Endothelial cell of umbilical vein (primary cell): ENCODE data around the gene CD2AP. TPM values are rescaled to one million over a fixed set of nuclear protein-coding genes. Genes with fewer than 3 reads are reported as not detected.

Experiments
- BruUV-seq: library from RNA; stranded (reverse); fragments of 400-500 nt; replicated peaks from 2 replicates; lab custom pipeline; 2021; lab: Mats Ljungman, UMichigan
- CTCF ChIA-PET: fragments of 300-600, 350-600 bp; sonication (Branson Sonifier 250); formaldehyde crosslinking; loops from one replicate; lab custom pipeline; 2021; ENCODE audit warnings: antibody characterized with exemption, inconsistent platforms; lab: Charles Lee
- POLR2A ChIA-PET: fragments of 300-600, 350-600 bp; sonication (Branson Sonifier 250); formaldehyde crosslinking; loops from one replicate; lab custom pipeline; 2021; ENCODE audit warnings: antibody characterized with exemption, inconsistent platforms; lab: Charles Lee
- DNase-seq: peaks from one replicate; pipeline ENCODE4 v3.0.0-alpha.2; 2011; ENCODE audit warnings: low read depth, low spot score
- FAIRE-seq: peaks from 2 replicates; lab custom pipeline; 2011; peaks lifted over from hg19 to GRCh38; lab: Jason Lieb, UNC
- H2AFZ ChIP-seq: 2 replicates; pipeline ENCODE4 v1.6.0; 2012; ENCODE audit warnings: low read depth, low read length, control low read depth, inconsistent platforms
- H3K27ac ChIP-seq: 2 replicates; pipeline ENCODE4 v1.5.1; 2011; ENCODE audit warnings: low read depth, mild to moderate bottlenecking, control low read depth, low read length, moderate library complexity; ENCODE audit not compliant: insufficient read depth
- H3K27me3 ChIP-seq, 2 experiments: 2 replicates each; pipeline versions ENCODE4 v1.6.0 to v1.6.1; 2011; ENCODE audit warnings: low read length in 2 of 2, mixed read lengths in 1 of 2; ENCODE audit not compliant: control insufficient read depth in 2 of 2, insufficient read depth in 2 of 2
- H3K36me3 ChIP-seq, 2 experiments: 2 replicates in 1 of 2; 3 replicates in 1 of 2; pipeline ENCODE4 v1.5.1; 2011; ENCODE audit warnings: low read length in 2 of 2, mild to moderate bottlenecking in 1 of 2, moderate library complexity in 1 of 2; ENCODE audit not compliant: control insufficient read depth in 2 of 2, insufficient read depth in 2 of 2; ENCODE audit errors: extremely low read depth in 1 of 2
- H3K4me1 ChIP-seq: 3 replicates; pipeline ENCODE4 v1.5.1; 2011; ENCODE audit warnings: mild to moderate bottlenecking, low read length; ENCODE audit not compliant: control insufficient read depth, insufficient read depth; ENCODE audit errors: extremely low read depth
- H3K4me2 ChIP-seq: 2 replicates; pipeline ENCODE4 v1.6.1; 2011; ENCODE audit warnings: low read length, control low read depth, mixed read lengths; ENCODE audit not compliant: insufficient read depth
- H3K4me3 ChIP-seq, 3 experiments: fragments of 200-600 bp in 1 of 3; sonication (generic), shearing (Covaris generic) in 1 of 3; replicated peaks in 1 of 3; 2 replicates each; pipeline ENCODE4 v1.5.1; 2011 to 2016; ENCODE audit warnings: control low read depth in 3 of 3, low read length in 3 of 3, mild to moderate bottlenecking in 2 of 3, inconsistent platforms in 1 of 3, low read depth in 1 of 3, moderate library complexity in 1 of 3; ENCODE audit not compliant: insufficient read depth in 1 of 3
- H3K79me2 ChIP-seq: 2 replicates; pipeline ENCODE4 v1.6.0; 2012; ENCODE audit warnings: low read length, inconsistent platforms; ENCODE audit not compliant: control insufficient read depth, insufficient read depth
- H3K9ac ChIP-seq: replicated peaks from 2 replicates; pipeline ENCODE3; 2011; ENCODE audit warnings: low read length, control low read depth; ENCODE audit not compliant: insufficient read depth; ENCODE audit errors: extremely low read depth
- H3K9me1 ChIP-seq: replicated peaks from 3 replicates; pipeline ENCODE4 v1.6.0; 2011; ENCODE audit warnings: mild to moderate bottlenecking, low read length; ENCODE audit not compliant: control insufficient read depth, insufficient read depth; ENCODE audit errors: extremely low read depth
- H3K9me3 ChIP-seq: replicated peaks from 2 replicates; pipeline ENCODE4 v1.5.1; 2012; ENCODE audit warnings: low read length, inconsistent platforms; ENCODE audit not compliant: control insufficient read depth, insufficient read depth
- H4K20me1 ChIP-seq: replicated peaks from 2 replicates; pipeline ENCODE3; 2011; ENCODE audit warnings: mild to moderate bottlenecking, low read length; ENCODE audit not compliant: control insufficient read depth, insufficient read depth; ENCODE audit errors: extremely low read depth
- EZH2 ChIP-seq: IDR thresholded peaks from 2 replicates; pipeline ENCODE4 v1.6.1; 2012; ENCODE audit warnings: borderline replicate concordance, low read depth, mild to moderate bottlenecking, moderate library complexity, low read length, inconsistent platforms; ENCODE audit not compliant: severe bottlenecking
- FOS ChIP-seq: IDR thresholded peaks from 2 replicates; pipeline ENCODE4 v1.6.1; 2011; ENCODE audit warnings: mild to moderate bottlenecking, low read length, moderate library complexity, borderline replicate concordance; ENCODE audit not compliant: insufficient read depth
- GATA2 ChIP-seq: IDR thresholded peaks from 2 replicates; pipeline ENCODE4 v1.7.0; 2011; ENCODE audit warnings: low read depth, mild to moderate bottlenecking, moderate library complexity, mixed read lengths, low read length; ENCODE audit not compliant: insufficient read length, insufficient read depth
- JUN ChIP-seq: IDR thresholded peaks from 2 replicates; pipeline ENCODE4 v1.6.1; 2011; ENCODE audit warnings: borderline replicate concordance, low read depth; ENCODE audit not compliant: insufficient read length, insufficient read depth
- MYC ChIP-seq: IDR thresholded peaks from one replicate; pipeline ENCODE4 v1.6.1; 2011; ENCODE audit warnings: mild to moderate bottlenecking, low read depth, low read length
- POLR2A ChIP-seq: IDR thresholded peaks from 2 replicates; pipeline ENCODE4 v1.6.1; 2012; ENCODE audit warnings: low read depth, mild to moderate bottlenecking, control low read depth, low read length
- POLR2AphosphoS5 ChIP-seq: IDR thresholded peaks from 2 replicates; pipeline ENCODE4 v1.6.1; 2012; ENCODE audit warnings: low read depth, mild to moderate bottlenecking, control low read depth, low read length, moderate library complexity; ENCODE audit not compliant: insufficient read depth
- dilution Hi-C: fragments of 300-500 bp; cut with MboI; formaldehyde crosslinking; loops from one replicate; pipeline ENCODE4 v1.15.0; 2019; ENCODE audit warnings: low sequenced_read_pairs; ENCODE audit not compliant: extremely low pct_ligation_motif_present
- intact Hi-C: fragments of 100-400 bp; cut with micrococcal nuclease; formaldehyde crosslinking; loops from one replicate; pipeline ENCODE4 v1.10.0; 2022
- polyA plus RNA-seq, 4 experiments: library from polyadenylated mRNA; depleted of rRNA in 3 of 4; stranded (reverse) in 3 of 4; unstranded in 1 of 4; fragments of >200 nt; gene quantifications; 2 replicates each; pipeline versions ENCODE4 v1.2.1 to v1.2.3, GENCODE V29; 2011 to 2012; ENCODE audit warnings: missing spikeins in 1 of 4
- total RNA-seq: library from RNA; stranded (reverse); gene quantifications from 2 replicates; pipeline ENCODE4 v1.2.3, GENCODE V29; 2021
- TF ChIP-seq, protein P1 (sequence below): IDR thresholded peaks from 2 replicates; pipeline ENCODE4 v1.6.1; 2011; ENCODE audit not compliant: insufficient read depth, insufficient read length
- TF ChIP-seq, protein P2 (sequence below), 2 donors: IDR thresholded peaks; 1 replicate in 1 of 2; 2 replicates in 1 of 2; pipeline ENCODE4 v1.5.1; 2011; ENCODE audit warnings: low read length in 2 of 2, mild to moderate bottlenecking in 2 of 2, moderate library complexity in 2 of 2, control low read depth in 1 of 2, inconsistent platforms in 1 of 2, low read depth in 1 of 2; ENCODE audit not compliant: insufficient read depth in 1 of 2; ENCODE audit errors: extremely low read depth in 1 of 2

The CD2AP gene
- total and polyA plus RNA-seq, 2 donors (not counting 3 experiments of a cell fraction or from before 2014, with no cell fraction given), result 4.2 to 39.8 TPM

DNA sequence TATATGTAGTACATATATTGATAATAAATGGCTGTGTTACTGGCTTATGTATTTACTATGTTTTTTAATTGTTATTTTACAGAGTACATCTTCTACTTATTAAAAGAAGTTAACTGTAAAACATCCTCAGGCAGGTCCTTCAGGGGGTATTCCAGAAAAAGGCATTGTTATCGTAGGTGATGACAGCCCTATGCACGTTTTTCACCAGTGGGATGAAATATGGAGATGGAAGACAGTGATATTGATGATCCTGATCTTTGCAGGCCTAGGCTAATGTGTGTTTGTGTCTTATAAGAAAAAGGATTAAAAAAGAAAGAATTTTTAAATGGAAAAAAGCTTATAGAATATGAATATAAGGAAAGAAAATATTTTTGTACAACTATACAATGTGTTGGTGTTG lies 7.5 kb downstream of the CD2AP start:
- Histone ChIP-seq H2AFZ (no peak overlapping the region), H3K27ac (no peak overlapping the region), H3K9me1 (peaks cover 3% of the 10 kb centered on the region), H3K36me3 (no peaks in the 10 kb centered on the region), H3K4me3 (no peak overlapping the region), H3K4me1 (peaks cover 15% of the 10 kb centered on the region), H3K27me3 (no peaks in the 10 kb centered on the region), H3K79me2 (peaks cover 87% of the 10 kb centered on the region), H3K9me3 (no peaks in the 10 kb centered on the region), H3K9ac (no peak overlapping the region), H3K4me2 (no peak overlapping the region), H4K20me1 (peaks cover 17% of the 10 kb centered on the region)
- BruUV-seq, result no TSS peak
- DNase-seq (no peak), FAIRE-seq (no peak)
- intact Hi-C loops, result no loop called here
- ChIA-PET POLR2A (no interaction called here), CTCF (interaction anchor here (1.6 to 1.7 kb wide), 2 partner anchors 115 to 146 kb away, joined by 4 to 5 read pairs; no protein-coding TSS in a partner anchor)
- TF ChIP-seq, protein P1, sequence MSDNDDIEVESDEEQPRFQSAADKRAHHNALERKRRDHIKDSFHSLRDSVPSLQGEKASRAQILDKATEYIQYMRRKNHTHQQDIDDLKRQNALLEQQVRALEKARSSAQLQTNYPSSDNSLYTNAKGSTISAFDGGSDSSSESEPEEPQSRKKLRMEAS, result no peak
- no peak for TF ChIP-seq GATA2
- no peak for TF ChIP-seq JUN
- no peak for TF ChIP-seq EZH2
- no peak for TF ChIP-seq MYC
- dilution Hi-C loops, result no loop called here

DNA sequence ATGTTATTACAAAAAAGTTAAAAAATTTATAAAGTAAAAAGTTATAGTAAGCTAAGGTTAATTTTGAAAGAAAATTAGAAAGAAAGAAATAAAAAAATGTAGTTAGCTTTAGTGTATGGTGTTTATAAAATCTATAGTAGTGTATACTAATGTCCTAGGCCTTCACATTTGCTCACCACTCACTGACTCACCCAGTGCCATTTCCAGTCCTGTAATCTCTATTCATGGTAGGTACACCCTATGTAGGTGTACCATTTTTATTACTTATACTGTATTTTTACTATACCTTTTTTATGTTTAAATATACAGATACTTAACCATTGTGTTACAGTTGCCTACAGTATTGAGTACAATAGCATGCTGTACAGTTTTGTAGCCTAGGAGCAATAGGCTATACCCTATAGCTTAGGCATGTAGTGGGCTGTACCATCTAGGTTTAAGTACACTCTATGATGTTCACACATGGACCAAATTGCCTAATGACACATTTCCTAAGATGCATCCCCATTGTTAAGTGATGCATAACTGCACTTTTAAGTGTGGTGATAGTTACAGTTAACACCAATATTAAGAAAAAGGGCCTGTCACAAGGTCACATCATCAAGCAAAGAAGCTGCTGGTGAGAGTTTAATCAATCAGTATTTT lies 8.0 kb downstream of the CD2AP start:
- Histone ChIP-seq H4K20me1 (peaks cover 19% of the 10 kb centered on the region), H3K4me2 (no peak overlapping the region), H3K4me3 (no peak overlapping the region), H3K27ac (no peak overlapping the region), H3K36me3 (no peaks in the 10 kb centered on the region), H3K9ac (no peak overlapping the region), H2AFZ (no peak overlapping the region), H3K9me3 (no peaks in the 10 kb centered on the region), H3K79me2 (peaks cover 85% of the 10 kb centered on the region), H3K27me3 (no peaks in the 10 kb centered on the region), H3K4me1 (peaks cover 15% of the 10 kb centered on the region), H3K9me1 (peaks cover 3% of the 10 kb centered on the region)
- intact Hi-C loops (no loop called here), dilution Hi-C loops (no loop called here)
- FAIRE-seq (no peak), DNase-seq (no peak)
- BruUV-seq, result no TSS peak
- TF ChIP-seq JUN (no peak), POLR2A (no peak), MYC (no peak), FOS (no peak), POLR2AphosphoS5 (no peak), GATA2 (no peak), EZH2 (no peak)
- TF ChIP-seq, protein P2, sequence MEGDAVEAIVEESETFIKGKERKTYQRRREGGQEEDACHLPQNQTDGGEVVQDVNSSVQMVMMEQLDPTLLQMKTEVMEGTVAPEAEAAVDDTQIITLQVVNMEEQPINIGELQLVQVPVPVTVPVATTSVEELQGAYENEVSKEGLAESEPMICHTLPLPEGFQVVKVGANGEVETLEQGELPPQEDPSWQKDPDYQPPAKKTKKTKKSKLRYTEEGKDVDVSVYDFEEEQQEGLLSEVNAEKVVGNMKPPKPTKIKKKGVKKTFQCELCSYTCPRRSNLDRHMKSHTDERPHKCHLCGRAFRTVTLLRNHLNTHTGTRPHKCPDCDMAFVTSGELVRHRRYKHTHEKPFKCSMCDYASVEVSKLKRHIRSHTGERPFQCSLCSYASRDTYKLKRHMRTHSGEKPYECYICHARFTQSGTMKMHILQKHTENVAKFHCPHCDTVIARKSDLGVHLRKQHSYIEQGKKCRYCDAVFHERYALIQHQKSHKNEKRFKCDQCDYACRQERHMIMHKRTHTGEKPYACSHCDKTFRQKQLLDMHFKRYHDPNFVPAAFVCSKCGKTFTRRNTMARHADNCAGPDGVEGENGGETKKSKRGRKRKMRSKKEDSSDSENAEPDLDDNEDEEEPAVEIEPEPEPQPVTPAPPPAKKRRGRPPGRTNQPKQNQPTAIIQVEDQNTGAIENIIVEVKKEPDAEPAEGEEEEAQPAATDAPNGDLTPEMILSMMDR (IDR thresholded peaks at IDR 0.05; ENCODE audit: extremely low read depth in 1 of 2, insufficient read depth in 1 of 2, low read depth in 1 of 2, low read length in 2 of 2), result no peak
- TF ChIP-seq, protein P1, result no peak
- ChIA-PET CTCF (interaction anchor here (1.6 to 1.7 kb wide), 2 partner anchors 115 to 146 kb away, joined by 4 to 5 read pairs; no protein-coding TSS in a partner anchor), POLR2A (no interaction called here)
